Medulla oblongata (tissue), 1 donor: ENCODE measurements around the gene LRRC42.

Experiments used
- DNase-seq: peaks from one replicate; pipeline ENCODE4 v3.0.0-alpha.2; 2015; ENCODE audit errors: extremely low spot score

LRRC42 gene

DNA sequence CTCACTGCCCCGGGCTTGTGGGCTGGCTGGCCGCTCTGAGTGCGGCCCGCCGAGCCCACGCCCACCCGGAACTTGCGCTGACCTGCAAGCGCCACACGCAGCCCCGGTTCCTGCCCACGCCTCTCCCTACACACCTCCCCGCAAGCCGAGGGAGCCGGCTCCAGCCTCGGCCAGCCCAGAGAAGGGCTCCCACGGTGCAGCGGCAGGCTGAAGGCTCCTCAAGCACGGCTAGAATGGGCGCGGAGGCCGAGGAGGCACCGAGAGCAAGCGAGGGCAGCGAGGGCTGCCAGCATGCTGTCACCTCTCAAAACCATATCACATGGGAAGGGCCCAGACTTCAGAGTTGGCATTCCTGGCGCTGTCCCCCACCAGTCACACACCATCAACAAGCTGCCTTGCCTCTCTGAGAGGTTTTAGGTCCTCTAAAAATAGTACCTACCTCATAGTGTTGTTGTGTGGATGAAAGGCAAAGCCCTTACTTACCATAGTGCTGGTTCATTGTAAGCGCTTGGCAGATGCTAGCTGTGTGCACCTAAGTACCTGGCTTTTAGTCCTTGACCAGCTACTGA is 58.4 kb downstream of the LRRC42 start:
- DNase-seq = no peak

DNA sequence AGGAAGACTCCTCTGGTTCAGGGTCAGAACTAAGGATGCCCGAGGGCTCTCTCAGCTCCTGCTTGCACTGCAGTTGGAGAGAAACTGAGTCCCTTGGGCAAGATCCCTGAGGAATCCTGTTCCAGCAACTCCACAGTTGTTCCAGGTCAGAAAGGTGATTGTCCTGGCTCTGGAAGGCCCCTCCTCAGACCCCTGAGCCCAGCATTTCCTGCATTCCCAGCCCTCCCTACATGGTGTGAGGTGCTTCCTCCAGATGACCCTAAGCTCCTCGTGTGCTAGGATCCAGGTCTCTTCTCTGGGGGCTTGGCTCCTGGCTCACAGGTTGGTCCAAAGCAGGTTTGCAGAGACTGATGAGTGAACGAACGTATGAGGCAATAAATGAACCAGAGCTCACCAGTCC is 60.4 kb downstream of the LRRC42 start:
- DNase-seq = no peak

DNA sequence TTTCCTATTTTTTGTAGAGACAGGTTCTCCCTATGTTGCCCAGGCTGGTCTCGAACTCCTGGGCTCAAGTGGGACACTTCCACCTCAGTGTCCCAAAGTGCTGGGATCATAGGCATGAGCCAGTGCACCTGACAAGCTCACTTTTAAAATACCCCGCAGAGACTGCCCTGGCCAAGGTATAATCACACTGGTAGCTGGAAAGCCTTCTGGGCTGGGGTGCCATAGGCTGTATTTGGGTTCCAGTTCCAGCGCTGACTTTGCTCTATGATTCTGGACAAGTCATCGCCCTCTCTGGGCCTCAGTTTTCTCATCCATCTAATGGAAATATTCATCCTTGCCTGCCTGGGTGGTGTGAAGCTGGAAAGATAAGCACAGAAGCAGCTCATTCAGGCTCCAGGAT is 61.5 kb downstream of the LRRC42 start:
- no peak for DNase-seq

DNA sequence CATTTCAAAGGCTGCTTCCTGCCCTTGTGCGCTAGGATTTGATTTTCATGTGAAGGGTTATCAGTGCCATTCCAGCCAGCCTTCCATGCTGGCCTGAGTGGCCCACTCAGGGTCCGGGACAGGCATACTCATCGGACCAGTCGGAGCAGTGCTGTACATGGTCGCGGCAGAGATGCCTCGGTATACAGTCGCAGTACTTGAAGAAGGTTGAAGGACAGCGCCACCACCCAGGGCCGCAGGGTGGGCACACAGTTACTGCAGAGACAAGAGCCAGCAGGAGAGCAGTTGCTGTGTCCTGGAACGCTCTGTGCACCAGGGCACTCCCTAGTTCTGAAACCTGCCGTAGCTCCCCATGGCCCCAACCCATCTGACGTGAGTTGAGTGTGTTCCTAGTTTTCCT is 62.7 kb downstream of the LRRC42 start:
- DNase-seq = no peak

DNA sequence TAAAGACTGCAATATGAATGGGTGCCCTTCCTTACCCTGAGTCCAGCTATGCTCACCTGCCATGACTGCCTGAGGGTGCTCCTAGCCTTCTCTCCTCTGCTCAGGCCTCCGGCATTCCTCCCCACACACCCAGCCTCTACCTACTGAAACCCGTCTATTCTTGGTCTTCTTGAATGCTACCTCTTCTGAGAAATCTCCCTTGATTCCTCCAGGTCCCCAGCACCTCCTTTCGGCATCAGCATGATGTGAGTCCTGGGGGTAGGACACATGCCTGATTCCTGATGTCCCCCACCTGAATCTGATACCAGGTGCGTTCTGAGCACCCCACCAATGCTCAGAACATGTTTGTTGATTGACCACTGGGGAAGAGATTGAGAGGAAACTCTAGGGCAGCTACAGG is 63.3 kb downstream of the LRRC42 start:
- no peak for DNase-seq

DNA sequence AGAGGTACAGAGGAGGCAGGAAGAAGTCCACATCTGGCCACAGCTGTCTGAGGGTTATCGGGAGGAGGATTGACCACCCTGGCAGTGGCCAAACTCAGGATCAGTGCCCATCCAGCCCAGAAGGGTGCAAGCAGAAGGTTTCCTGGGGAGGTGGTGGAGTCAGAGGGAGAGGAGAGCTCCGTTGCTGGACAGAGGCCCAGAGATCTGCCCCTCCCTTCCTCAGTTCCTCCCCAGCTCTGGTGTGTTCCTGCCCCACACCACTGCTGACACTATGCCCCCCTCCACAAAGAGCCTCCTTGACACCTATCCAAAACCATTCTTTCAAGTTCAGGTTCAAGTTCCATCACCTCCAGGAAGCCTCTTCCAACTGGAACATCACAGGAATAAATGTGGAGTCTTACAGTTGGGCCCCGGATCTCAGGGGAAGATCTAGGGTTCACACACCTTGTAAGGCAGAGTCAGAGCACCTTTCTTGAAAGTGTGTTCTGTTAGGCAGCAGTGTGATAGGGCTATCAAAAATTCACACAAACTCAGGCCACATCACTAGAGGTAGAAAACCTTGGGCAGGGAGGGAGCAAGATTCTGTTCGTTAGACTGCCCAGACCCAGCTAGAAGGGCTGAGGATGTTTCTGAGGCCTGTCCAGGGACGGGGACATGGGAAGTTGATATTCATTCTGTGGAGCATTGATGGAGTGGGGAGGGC is 64.4 kb downstream of the LRRC42 start:
- no peak for DNase-seq

DNA sequence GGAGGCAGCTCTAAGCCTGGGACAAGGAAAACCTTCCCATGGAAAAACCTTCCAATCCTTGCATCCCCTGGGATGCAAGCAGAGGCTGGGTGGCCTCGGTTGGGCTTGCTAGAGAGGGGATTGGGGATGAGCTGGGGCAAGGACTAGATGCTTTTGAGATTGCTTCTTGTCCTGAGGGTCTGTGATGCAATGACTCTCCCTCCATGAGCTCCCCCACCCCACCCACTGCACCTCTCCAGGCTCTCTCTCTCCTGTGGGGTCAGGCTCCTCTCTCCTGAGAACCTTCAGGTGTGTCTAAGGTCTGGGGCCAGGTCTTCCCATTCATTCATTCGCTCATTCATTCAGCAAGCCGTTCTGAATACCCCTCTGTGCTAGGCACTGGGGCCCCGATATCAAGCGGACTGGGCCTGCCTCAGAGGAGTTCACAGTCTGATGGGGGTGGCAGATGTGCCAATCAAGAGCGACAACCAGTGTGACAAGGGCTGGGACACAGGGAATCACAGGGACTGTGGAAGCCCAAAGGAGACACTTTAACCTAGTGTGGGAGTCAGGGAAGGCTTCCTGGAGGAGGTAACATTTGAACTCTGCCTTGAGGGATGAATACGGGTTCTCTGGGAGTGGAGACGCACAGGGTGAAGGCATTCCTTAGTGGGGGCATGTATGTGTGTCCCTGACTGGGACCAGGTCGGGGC is 65.3 kb downstream of the LRRC42 start:
- no peak for DNase-seq

DNA sequence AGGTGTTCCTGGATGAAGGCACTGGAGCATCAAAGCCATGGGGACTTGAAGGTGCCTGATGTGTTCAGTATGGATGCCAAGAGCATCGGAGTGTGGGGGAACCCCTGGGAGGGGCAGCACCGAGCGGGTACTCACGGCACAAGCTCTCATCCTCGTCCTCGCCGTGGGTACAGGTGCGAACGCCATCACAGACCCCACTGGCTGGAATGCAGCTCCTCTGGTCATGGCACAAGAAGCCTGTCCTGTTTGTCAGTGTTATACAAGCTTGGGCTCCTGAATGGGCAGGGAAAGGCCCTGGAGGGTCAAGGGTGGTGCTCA is 65.8 kb downstream of the LRRC42 start:
- no peak for DNase-seq

DNA sequence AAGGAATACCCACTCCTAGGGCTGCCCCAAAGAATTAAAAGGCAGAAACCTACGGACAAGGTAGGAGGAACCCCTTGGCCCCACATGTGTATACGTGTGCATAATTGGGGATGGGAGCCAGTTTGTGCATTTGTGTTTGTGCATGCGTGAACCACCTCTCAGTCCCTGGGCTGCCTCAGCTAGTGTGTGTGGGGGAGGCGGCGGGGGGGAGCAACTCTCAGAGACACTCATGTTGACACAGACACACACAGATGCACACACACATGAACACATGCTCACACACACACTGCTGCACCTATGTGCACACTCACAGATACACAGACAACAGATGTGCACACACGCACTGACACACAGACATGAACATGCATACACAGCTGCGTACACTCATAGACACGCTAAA is 66.7 kb downstream of the LRRC42 start:
- DNase-seq = no peak

DNA sequence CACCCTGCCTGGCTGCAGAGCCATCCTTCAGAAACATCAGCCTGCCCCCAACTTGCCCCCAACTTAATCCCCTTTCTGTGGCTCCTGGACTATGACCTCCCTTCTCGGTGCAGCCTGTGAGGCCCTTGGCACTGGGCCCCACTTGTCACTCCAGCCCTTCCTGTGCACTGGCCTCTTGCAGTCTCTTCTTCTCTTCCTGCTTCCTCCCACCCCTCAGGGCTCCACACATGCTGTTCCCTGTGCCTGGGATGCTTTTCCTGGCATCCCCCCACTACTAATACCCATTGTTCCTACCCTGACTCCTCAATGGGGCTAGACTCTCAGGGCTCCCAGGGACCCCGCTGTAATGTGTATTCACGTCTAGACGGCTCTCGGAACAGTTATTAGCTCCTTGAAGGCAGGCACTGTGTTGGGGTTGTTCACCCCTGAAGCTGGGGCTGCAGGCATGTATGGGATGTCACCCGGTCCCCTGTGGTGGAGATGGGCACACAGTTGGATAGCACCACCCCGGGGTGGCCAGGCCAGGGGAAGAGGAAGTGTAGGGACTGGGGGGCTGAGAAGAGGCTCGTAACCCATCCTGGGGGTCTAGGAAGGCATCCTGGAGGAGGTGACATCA is 67.4 kb downstream of the LRRC42 start:
- no peak for DNase-seq

DNA sequence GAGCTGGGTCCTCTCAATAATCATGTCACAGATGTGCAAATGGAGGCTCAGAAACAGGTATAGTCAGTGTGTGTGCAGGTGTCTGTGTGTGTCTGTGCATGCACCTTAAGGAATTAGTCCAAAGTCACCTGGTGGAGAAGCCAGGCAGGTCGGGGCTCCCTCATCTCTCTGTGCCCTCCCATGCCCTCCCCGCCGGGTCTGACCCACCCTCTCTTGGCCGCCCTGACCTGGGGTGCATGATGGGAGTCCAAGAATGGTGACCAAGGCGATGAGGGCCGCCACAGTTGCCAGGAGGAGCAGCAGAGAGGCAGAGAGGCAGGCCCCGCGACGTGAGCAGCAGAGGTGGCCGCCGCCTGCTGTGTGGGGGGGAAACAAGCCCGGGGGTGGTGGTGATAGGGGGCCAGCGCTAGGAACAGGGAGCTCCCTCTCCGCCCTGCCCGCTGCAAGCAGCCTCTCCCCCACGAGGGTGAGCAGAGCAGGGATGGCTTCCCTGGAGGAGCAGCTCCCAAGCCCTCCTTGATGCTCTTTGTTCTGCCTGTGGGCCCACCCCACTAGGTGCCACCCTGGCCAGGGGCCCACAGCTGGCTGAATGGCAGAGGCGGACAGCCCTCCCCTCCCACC is 68.0 kb downstream of the LRRC42 start:
- DNase-seq = no peak

DNA sequence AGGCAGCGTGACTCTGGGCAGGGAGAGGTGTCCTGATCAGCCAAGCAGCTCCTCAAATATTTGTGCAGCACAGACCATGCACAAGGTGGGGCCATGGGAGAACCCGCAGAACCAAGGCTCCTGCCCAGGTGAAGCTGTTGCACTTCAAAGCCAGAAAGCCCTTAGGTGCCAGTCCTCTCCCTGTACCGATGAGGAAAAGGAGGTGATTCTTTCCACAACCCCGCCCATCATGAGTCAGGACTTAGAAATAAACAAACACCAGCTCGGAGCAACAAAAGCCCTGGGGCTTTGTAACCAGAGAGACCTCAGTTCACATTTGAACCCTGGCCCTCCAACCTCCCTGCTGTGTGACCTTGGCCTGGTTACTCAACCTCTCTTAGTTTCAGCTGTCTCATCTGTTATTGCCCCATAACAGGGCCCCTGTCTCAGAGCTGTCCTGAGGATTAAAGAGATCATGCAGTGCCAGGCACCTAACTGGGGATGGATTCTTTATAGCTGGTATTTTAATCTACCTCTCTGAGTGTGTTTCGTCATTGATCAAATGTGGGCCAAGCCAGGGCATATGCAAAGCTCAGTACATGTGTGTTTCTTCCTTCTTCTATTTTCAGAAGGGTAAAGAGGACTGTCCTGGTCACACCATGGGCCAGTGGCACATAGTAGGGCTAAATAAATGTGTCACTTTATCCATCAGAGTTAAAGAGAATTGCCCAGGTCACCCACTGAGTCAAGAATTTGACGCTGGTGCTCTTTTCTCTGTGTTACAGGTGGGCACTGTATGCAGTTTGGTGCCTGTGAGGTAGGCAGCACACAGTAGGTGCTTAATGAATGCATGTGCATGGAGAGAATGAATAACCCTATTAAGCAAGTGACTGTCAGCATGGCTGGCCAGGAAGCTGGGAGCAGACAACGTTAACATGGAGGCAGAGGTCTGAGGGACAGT is 70.5 kb downstream of the LRRC42 start:
- no peak for DNase-seq
